Measurements from ENCODE around the gene PLCB4. TPM values are rescaled to one million over a fixed set of nuclear protein-coding genes. Genes with fewer than 3 reads are reported as not detected.

PLCB4 gene
- total RNA-seq, 4 donors from 2014 or later: 20.6 to 45.9 (median 34.2) TPM

DNA sequence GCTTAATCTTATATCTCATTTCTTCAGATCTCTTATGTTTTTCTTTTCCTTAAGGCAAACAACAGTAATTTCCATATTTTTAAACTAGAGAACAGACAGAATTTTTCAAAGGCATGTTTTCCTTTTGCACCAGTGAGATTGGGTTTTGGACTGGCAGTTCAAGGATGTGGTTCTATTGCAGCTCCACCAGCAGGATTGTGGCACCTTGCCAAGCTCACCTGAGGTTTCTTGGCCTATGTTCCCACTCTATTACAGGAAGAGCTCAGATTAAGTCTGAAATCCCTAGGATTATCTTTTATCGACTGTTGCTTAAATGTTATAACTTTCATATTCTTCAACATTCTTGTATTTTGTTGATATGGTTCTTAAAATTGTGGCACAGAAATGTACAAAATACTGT, 218.9 kb downstream of the PLCB4 start:
- H3K36me3 ChIP-seq: no peaks in the 10 kb centered on the region
- peak; percentile 22 for DNase-seq
- H3K27me3 ChIP-seq: no peaks in the 10 kb centered on the region
- H3K4me3 ChIP-seq: no peak overlapping the region
- H3K27ac ChIP-seq: no peak overlapping the region
- H3K9me3 ChIP-seq: no peaks in the 10 kb centered on the region
- intact Hi-C loops (cut with DNase I; ENCODE audit: low total_unique reads): no loop called here
- 90 to 100% methylated on average over 1 of the region's 1 CpG for WGBS, 2 donors (ENCODE audit: low coverage in 1 of 2)
- no peaks in the 10 kb centered on the region for H3K4me1 ChIP-seq
- in situ Hi-C loops (cut with MboI; ENCODE audit: low pct_ligation_motif_present in 1 of 4, low pct_unique_long_range_greater_than_20kb in 1 of 4, low sequenced_read_pairs in 3 of 4): no loop called here
- TF ChIP-seq, protein P1, sequence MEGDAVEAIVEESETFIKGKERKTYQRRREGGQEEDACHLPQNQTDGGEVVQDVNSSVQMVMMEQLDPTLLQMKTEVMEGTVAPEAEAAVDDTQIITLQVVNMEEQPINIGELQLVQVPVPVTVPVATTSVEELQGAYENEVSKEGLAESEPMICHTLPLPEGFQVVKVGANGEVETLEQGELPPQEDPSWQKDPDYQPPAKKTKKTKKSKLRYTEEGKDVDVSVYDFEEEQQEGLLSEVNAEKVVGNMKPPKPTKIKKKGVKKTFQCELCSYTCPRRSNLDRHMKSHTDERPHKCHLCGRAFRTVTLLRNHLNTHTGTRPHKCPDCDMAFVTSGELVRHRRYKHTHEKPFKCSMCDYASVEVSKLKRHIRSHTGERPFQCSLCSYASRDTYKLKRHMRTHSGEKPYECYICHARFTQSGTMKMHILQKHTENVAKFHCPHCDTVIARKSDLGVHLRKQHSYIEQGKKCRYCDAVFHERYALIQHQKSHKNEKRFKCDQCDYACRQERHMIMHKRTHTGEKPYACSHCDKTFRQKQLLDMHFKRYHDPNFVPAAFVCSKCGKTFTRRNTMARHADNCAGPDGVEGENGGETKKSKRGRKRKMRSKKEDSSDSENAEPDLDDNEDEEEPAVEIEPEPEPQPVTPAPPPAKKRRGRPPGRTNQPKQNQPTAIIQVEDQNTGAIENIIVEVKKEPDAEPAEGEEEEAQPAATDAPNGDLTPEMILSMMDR (IDR thresholded peaks at IDR 0.05): no peak
- TF ChIP-seq EP300 (IDR thresholded peaks at IDR 0.05; ENCODE audit: low read depth) (no peak), POLR2A (IDR thresholded peaks at IDR 0.05) (no peak), POLR2AphosphoS5 (IDR thresholded peaks at IDR 0.05) (no peak)

DNA sequence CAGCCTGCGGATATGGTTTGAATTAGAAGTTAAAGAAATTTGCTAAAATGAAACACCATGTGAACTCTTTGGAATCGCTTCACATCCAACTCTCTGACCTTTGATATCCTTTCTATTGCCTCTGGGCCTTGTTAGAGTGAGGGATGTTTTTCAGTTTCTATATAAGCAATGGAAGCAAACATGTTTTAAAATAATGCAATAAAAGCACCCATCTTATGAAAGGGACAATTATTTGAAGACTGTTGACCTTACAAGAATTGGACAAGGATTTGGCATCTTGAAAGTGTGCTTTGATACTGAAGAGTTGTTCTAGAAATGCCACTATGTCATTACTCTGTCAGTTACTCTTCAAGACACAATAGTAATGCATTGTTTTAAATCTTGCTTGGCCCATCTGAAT, 221.4 kb downstream of the PLCB4 start:
- no peaks in the 10 kb centered on the region for H3K9me3 ChIP-seq
- H3K27ac ChIP-seq: no peak overlapping the region
- H3K27me3 ChIP-seq: no peaks in the 10 kb centered on the region
- TF ChIP-seq POLR2AphosphoS5 (IDR thresholded peaks at IDR 0.05): no peak
- no peak for TF ChIP-seq POLR2A (IDR thresholded peaks at IDR 0.05)
- TF ChIP-seq, protein P1 (IDR thresholded peaks at IDR 0.05): no peak
- TF ChIP-seq EP300 (IDR thresholded peaks at IDR 0.05; ENCODE audit: low read depth): no peak
- no peaks in the 10 kb centered on the region for H3K36me3 ChIP-seq
- in situ Hi-C loops (cut with MboI; ENCODE audit: low pct_ligation_motif_present in 1 of 4, low pct_unique_long_range_greater_than_20kb in 1 of 4, low sequenced_read_pairs in 3 of 4): no loop called here
- DNase-seq: no peak
- no peak overlapping the region for H3K4me3 ChIP-seq
- H3K4me1 ChIP-seq: peaks cover 0 to 7% (median 2%) of the 10 kb centered on the region in 4 donors
- intact Hi-C loops (cut with DNase I; ENCODE audit: low total_unique reads): no loop called here
- 58 to 80% methylated on average over 2 of the region's 2 CpGs for WGBS, 2 donors (ENCODE audit: low coverage in 1 of 2)

DNA sequence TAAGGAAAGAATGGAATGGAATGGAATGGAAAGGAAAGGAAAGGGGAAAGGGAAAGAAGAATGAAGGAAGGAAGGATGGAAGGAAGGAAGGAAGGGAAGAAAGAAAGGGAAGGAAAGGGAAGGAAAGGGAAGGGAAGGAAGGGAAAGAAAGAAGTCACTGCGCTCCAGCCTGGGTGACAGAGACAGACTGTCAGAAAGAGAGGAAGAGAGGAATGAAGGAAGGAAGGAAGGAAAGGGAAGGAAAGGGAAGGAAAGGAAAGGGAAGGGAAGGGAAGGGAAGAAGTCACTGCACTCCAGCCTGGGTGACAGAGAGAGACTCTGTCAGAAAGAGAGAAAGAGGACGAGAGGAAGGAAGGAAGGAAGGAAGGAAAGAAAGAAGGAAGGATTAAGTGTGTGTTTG, 224.3 kb downstream of the PLCB4 start:
- in situ Hi-C loops (cut with MboI; ENCODE audit: low pct_ligation_motif_present in 1 of 4, low pct_unique_long_range_greater_than_20kb in 1 of 4, low sequenced_read_pairs in 3 of 4): no loop called here
- intact Hi-C loops (cut with DNase I; ENCODE audit: low total_unique reads): no loop called here
- WGBS, 2 donors (ENCODE audit: low coverage in 1 of 2): 87 to 88% methylated on average over 2 of the region's 2 CpGs
- DNase-seq: no peak
- peaks cover 0 to 7% (median 2%) of the 10 kb centered on the region in 4 donors for H3K4me1 ChIP-seq
- H3K36me3 ChIP-seq: no peaks in the 10 kb centered on the region
- no peak overlapping the region for H3K4me3 ChIP-seq
- no peak overlapping the region for H3K27ac ChIP-seq
- H3K27me3 ChIP-seq: no peaks in the 10 kb centered on the region
- H3K9me3 ChIP-seq: no peaks in the 10 kb centered on the region
- TF ChIP-seq POLR2A (IDR thresholded peaks at IDR 0.05): no peak
- TF ChIP-seq, protein P1 (IDR thresholded peaks at IDR 0.05): no peak

DNA sequence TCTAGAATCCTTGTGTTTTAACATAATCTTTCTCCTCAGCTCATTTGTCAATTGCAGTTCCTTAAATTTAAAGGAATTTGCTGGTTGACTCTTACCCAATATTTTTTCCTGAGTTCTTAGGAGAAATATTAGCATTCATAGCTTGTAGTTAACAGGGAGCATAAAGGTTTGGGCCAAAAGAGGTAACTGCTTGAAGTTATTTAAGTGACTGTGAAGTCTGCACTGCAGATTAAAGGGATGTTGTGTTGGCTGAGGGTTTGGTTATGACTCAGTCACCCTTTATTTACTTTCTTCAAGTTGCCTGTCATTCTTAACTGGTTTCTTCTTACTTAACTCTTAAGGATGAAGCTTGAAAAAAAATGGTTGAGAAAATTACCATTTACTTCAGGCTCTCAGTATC, 225.2 kb downstream of the PLCB4 start:
- Histone ChIP-seq H3K27me3 (no peaks in the 10 kb centered on the region), H3K4me3 (no peak overlapping the region), H3K36me3 (no peaks in the 10 kb centered on the region), H3K9me3 (no peaks in the 10 kb centered on the region), H3K27ac (no peak overlapping the region), H3K4me1 (peaks cover 0 to 9% (median 2%) of the 10 kb centered on the region in 4 donors)
- TF ChIP-seq EP300 (IDR thresholded peaks at IDR 0.05; ENCODE audit: low read depth) (no peak), POLR2AphosphoS5 (IDR thresholded peaks at IDR 0.05) (no peak), POLR2A (IDR thresholded peaks at IDR 0.05) (no peak)
- TF ChIP-seq, protein P1 (IDR thresholded peaks at IDR 0.05): no peak
- DNase-seq: no peak
- intact Hi-C loops (cut with DNase I; ENCODE audit: low total_unique reads): no loop called here
- in situ Hi-C loops (cut with MboI; ENCODE audit: low pct_ligation_motif_present in 1 of 4, low pct_unique_long_range_greater_than_20kb in 1 of 4, low sequenced_read_pairs in 3 of 4): no loop called here

Measured in transverse colon (tissue), 4 donors.